ENCODE measurements around the gene CELSR3. TPM values are rescaled to one million over a fixed set of nuclear protein-coding genes. Genes with fewer than 3 reads are reported as not detected.

CELSR3 gene
- total RNA-seq, 1 experiment from 2014 or later = 1.1 TPM

- no peaks in the 10 kb centered on the region for H3K9me3 ChIP-seq (ENCODE audit: low read length)
- intact Hi-C loops (cut with micrococcal nuclease) = loop anchor here (1.0 kb wide), 1 partner anchor 54 kb away; no protein-coding TSS in a partner anchor
- no peak overlapping the region for H3K27ac ChIP-seq (ENCODE audit: low read length)
- peaks cover 4% of the 10 kb centered on the region for H3F3A ChIP-seq (ENCODE audit: low read length, unreplicated experiment)
- peaks cover 20% of the 10 kb centered on the region for H3K4me1 ChIP-seq (ENCODE audit: insufficient read depth, low read length)
- peak overlapping the region; percentile 96 for H3K4me2 ChIP-seq (ENCODE audit: low read length)
- ATAC-seq (peak; percentile 6), DNase-seq (no peak)
- H3K9ac ChIP-seq (ENCODE audit: low read length) = no peak overlapping the region
- no peak for TF ChIP-seq EZH2 (IDR thresholded peaks at IDR 0.05; ENCODE audit: low read length, unreplicated experiment)
- no peak for TF ChIP-seq EZH2phosphoT487 (IDR thresholded peaks at IDR 0.05; ENCODE audit: borderline replicate concordance, low read length)
- no peak for TF ChIP-seq CTCF (conservative IDR thresholded peaks at IDR 0.05; ENCODE audit: low read depth, low read length)
- ChIA-PET CTCF (interaction anchor here (0.8 to 1.1 kb wide), 3 partner anchors 53 to 88 kb away, joined by 3 to 9 read pairs (median 5); no protein-coding TSS in a partner anchor), POLR2A (ENCODE audit: unreplicated experiment) (interaction anchor here (0.5 kb wide), 1 partner anchor 10 kb away, joined by 3 read pairs; no protein-coding TSS in a partner anchor)
- peaks cover 47% of the 10 kb centered on the region for H3K36me3 ChIP-seq (ENCODE audit: low read depth, low read length)
- H3K4me3 ChIP-seq (ENCODE audit: low read length) = peak overlapping the region; percentile 90; the same call in 1 of the 2 replicates
- H3K27me3 ChIP-seq (ENCODE audit: low read length) = no peaks in the 10 kb centered on the region
- H4K20me1 ChIP-seq (ENCODE audit: low read length) = 0 out of 2 replicates have a peak, but pooled peaks cover 7% of the 10 kb centered on the region
- no TSS peak for BruUV-seq (replicated peaks)
- no peak overlapping the region for H2AFZ ChIP-seq (ENCODE audit: low read length)
- peaks cover 30% of the 10 kb centered on the region for H3K79me2 ChIP-seq (ENCODE audit: low read length)
- H3K9me2 ChIP-seq (replicated peaks; ENCODE audit: low read length) = no peaks in the 10 kb centered on the region
These were observed 24.0 kb upstream of the CELSR3 start for GRCh38 chr3:48686538-48687219.

GRCh38 chr3:48685603-48686511 lies 23.2 kb upstream of the CELSR3 start, which contains the start of gene NCKIPSD:
Gene NCKIPSD (minus strand): TSS chr3:48685915. CDS start chr3:48685807, 108 bp downstream.
- Histone ChIP-seq H3K4me1 (ENCODE audit: insufficient read depth, low read length) (peaks cover 20% of the 10 kb centered on the region), H3K4me3 (ENCODE audit: low read length) (peak within 1 kb of the TSS; percentile 90), H3F3A (ENCODE audit: low read length, unreplicated experiment) (peaks cover 4% of the 10 kb centered on the region), H3K27me3 (ENCODE audit: low read length) (no peaks in the 10 kb centered on the region), H3K27ac (ENCODE audit: low read length) (peak within 1 kb of the TSS; percentile 51), H3K4me2 (ENCODE audit: low read length) (peak within 1 kb of the TSS; percentile 96), H3K36me3 (ENCODE audit: low read depth, low read length) (peaks cover 49% of the 10 kb centered on the region), H4K20me1 (ENCODE audit: low read length) (0 out of 2 replicates have a peak, but pooled peaks cover 7% of the 10 kb centered on the region), H3K9ac (ENCODE audit: low read length) (peak within 1 kb of the TSS; percentile 92), H3K9me2 (replicated peaks; ENCODE audit: low read length) (no peaks in the 10 kb centered on the region), H3K79me2 (ENCODE audit: low read length) (peaks cover 30% of the 10 kb centered on the region), H2AFZ (ENCODE audit: low read length) (peak within 1 kb of the TSS; percentile 81), H3K9me3 (ENCODE audit: low read length) (no peaks in the 10 kb centered on the region)
- POLR2A ChIA-PET (ENCODE audit: unreplicated experiment) = interaction anchor here (0.5 kb wide), 1 partner anchor 11 kb away, joined by 3 read pairs; no protein-coding TSS in a partner anchor
- peak; percentile 81 for ATAC-seq
- CTCF ChIA-PET = interaction anchor here (0.5 to 1.1 kb wide), 6 partner anchors 50 to 161 kb away, joined by 3 to 9 read pairs (median 3); partner anchors contain the start of genes PFKFB4 and SLC26A6
- no TSS peak for BruUV-seq (replicated peaks)
- TF ChIP-seq CTCF (conservative IDR thresholded peaks at IDR 0.05; ENCODE audit: low read depth, low read length) (peak; percentile 79), EZH2 (IDR thresholded peaks at IDR 0.05; ENCODE audit: low read length, unreplicated experiment) (no peak)
- DNase-seq = peak; percentile 92
- intact Hi-C loops (cut with micrococcal nuclease) = loop anchor here (1.0 to 2.0 kb wide), 4 partner anchors 51 to 221 kb away; partner anchors contain the start of gene SLC26A6

Data from PC-3 (cell line).